IMR-90 (cell line): ENCODE measurements around the gene RASSF8. TPM values are rescaled to one million over a fixed set of nuclear protein-coding genes. Genes with fewer than 3 reads are reported as not detected.

Experiments
- ATAC-seq: fragments of 200-7000 bp; cut with Tn5 transposase; 2 replicates; pipeline ENCODE4 v1.9.1; 2020; ENCODE audit warnings: low read depth, mild to moderate bottlenecking, moderate library complexity
- BruUV-seq: library from RNA; stranded (reverse); fragments of 400-500 nt; replicated peaks from 2 replicates; lab custom pipeline; 2021; lab: Mats Ljungman, UMichigan
- CTCF ChIA-PET: fragments of 300-600 bp; formaldehyde crosslinking; extraction: SDS; loops from one replicate; lab custom pipeline; 2021; ENCODE audit warnings: antibody characterized with exemption; lab: Yijun Ruan, JAX
- POLR2A ChIA-PET: fragments of 300-600 bp; sonication (Branson Sonifier 250); formaldehyde crosslinking; loops from one replicate; lab custom pipeline; 2022; ENCODE audit warnings: antibody characterized with exemption; ENCODE audit not compliant: unreplicated experiment; lab: Charles Lee
- DNase-seq: peaks from one replicate; pipeline ENCODE4 v3.0.0; 2013
- H2AFZ ChIP-seq: replicated peaks from 2 replicates; pipeline ENCODE3; 2013; ENCODE audit warnings: low read length, mild to moderate bottlenecking; ENCODE audit not compliant: poor library complexity
- H2AK5ac ChIP-seq: 2 replicates; pipeline ENCODE4 v1.6.1; 2013; ENCODE audit warnings: low read depth, low read length, inconsistent platforms
- H2AK9ac ChIP-seq: replicated peaks from 2 replicates; pipeline ENCODE3; 2013; ENCODE audit warnings: mild to moderate bottlenecking, low read depth, low read length, moderate library complexity; ENCODE audit not compliant: poor library complexity
- H2BK120ac ChIP-seq: 2 replicates; pipeline ENCODE4 v1.6.1; 2013; ENCODE audit warnings: low read depth, low read length, inconsistent platforms
- H2BK15ac ChIP-seq: 3 replicates; pipeline ENCODE4 v1.6.1; 2013; ENCODE audit warnings: low read depth, low read length, inconsistent platforms
- H2BK20ac ChIP-seq: 2 replicates; pipeline ENCODE4 v1.6.1; 2013; ENCODE audit warnings: low read depth, mild to moderate bottlenecking, inconsistent platforms, low read length, moderate library complexity
- H2BK5ac ChIP-seq: 2 replicates; pipeline ENCODE4 v1.6.1; 2013; ENCODE audit warnings: mild to moderate bottlenecking, low read depth, low read length, inconsistent platforms; ENCODE audit not compliant: poor library complexity, severe bottlenecking
- H3K14ac ChIP-seq: replicated peaks from 2 replicates; pipeline ENCODE4 v1.6.1; 2013; ENCODE audit warnings: low read depth, low read length, inconsistent platforms
- H3K18ac ChIP-seq: 2 replicates; pipeline ENCODE4 v1.6.1; 2013; ENCODE audit warnings: low read depth, low read length, control low read depth
- H3K23ac ChIP-seq: 2 replicates; pipeline ENCODE4 v1.6.1; 2013; ENCODE audit warnings: low read depth, low read length, inconsistent platforms
- H3K27ac ChIP-seq: 2 replicates; pipeline ENCODE4 v1.5.1; 2013; ENCODE audit warnings: mild to moderate bottlenecking, control low read depth, low read length; ENCODE audit not compliant: insufficient read depth
- H3K27me3 ChIP-seq: 2 replicates; pipeline ENCODE4 v1.6.1; 2013; ENCODE audit warnings: low read length; ENCODE audit not compliant: control insufficient read depth, insufficient read depth
- H3K36me3 ChIP-seq: 2 replicates; pipeline ENCODE4 v1.6.1; 2013; ENCODE audit warnings: low read length, mixed read lengths; ENCODE audit not compliant: control insufficient read depth, insufficient read depth
- H3K4ac ChIP-seq: 2 replicates; pipeline ENCODE4 v1.6.1; 2013; ENCODE audit warnings: low read depth, low read length, inconsistent platforms
- H3K4me1 ChIP-seq: 2 replicates; pipeline ENCODE4 v1.6.1; 2013; ENCODE audit warnings: low read length, mixed read lengths; ENCODE audit not compliant: control insufficient read depth, insufficient read depth
- H3K4me2 ChIP-seq: 2 replicates; pipeline ENCODE4 v1.6.1; 2013; ENCODE audit warnings: low read depth, mild to moderate bottlenecking, control low read depth, low read length, moderate library complexity
- H3K4me3 ChIP-seq: 2 replicates; pipeline ENCODE4 v1.5.1; 2013; ENCODE audit warnings: low read depth, mild to moderate bottlenecking, control low read depth, low read length, moderate library complexity; ENCODE audit not compliant: insufficient read depth
- H3K56ac ChIP-seq: 2 replicates; pipeline ENCODE4 v1.6.1; 2013; ENCODE audit warnings: low read length, inconsistent platforms; ENCODE audit not compliant: insufficient read depth; ENCODE audit errors: extremely low read depth
- H3K79me1 ChIP-seq, 2 experiments: 2 replicates each; pipeline ENCODE4 v1.6.1; 2013; ENCODE audit warnings: low read length in 2 of 2, inconsistent platforms in 1 of 2, low read depth in 1 of 2
- H3K9ac ChIP-seq: 2 replicates; pipeline ENCODE4 v1.6.1; 2013; ENCODE audit warnings: low read depth, low read length, control low read depth
- H3K9me1 ChIP-seq: 2 replicates; pipeline ENCODE4 v1.6.1; 2013; ENCODE audit warnings: low read length, inconsistent platforms; ENCODE audit not compliant: insufficient read depth
- H3K9me3 ChIP-seq: 2 replicates; pipeline ENCODE4 v1.6.1; 2013; ENCODE audit warnings: low read length; ENCODE audit not compliant: control insufficient read depth, insufficient read depth
- H4K20me1 ChIP-seq: 2 replicates; pipeline ENCODE4 v1.6.1; 2013; ENCODE audit warnings: low read length, inconsistent platforms; ENCODE audit not compliant: insufficient read depth
- H4K5ac ChIP-seq: 2 replicates; pipeline ENCODE4 v1.6.1; 2013; ENCODE audit warnings: mild to moderate bottlenecking, low read depth, low read length, control low read depth
- H4K8ac ChIP-seq, 2 experiments: 2 replicates each; pipeline ENCODE4 v1.6.1; 2013; ENCODE audit warnings: low read depth in 2 of 2, low read length in 2 of 2, control low read depth in 1 of 2, inconsistent platforms in 1 of 2
- H4K91ac ChIP-seq: 2 replicates; pipeline ENCODE4 v1.6.1; 2013; ENCODE audit warnings: low read depth, low read length, inconsistent platforms; ENCODE audit not compliant: insufficient read depth
- BHLHE40 ChIP-seq: fragments of 150-350 bp; IDR thresholded peaks from 2 replicates; pipeline ENCODE4 v1.6.1; 2016; ENCODE audit warnings: mild to moderate bottlenecking, low read depth, low read length
- CEBPB ChIP-seq: IDR thresholded peaks from 2 replicates; pipeline ENCODE4 v1.6.1; 2012; ENCODE audit warnings: low read depth, low read length, improper control_type of control experiment
- CHD1 ChIP-seq: IDR thresholded peaks from 2 replicates; pipeline ENCODE4 v1.6.1; 2012; ENCODE audit warnings: low read depth, low read length, improper control_type of control experiment
- CTCF ChIP-seq: conservative IDR thresholded peaks from 2 replicates; pipeline ENCODE4 v1.5.1; 2012; ENCODE audit warnings: mild to moderate bottlenecking, low read depth, low read length, improper control_type of control experiment
- ELK1 ChIP-seq: fragments of 150-350 bp; IDR thresholded peaks from 2 replicates; pipeline ENCODE4 v1.6.1; 2016; ENCODE audit warnings: low read depth, mild to moderate bottlenecking, low read length, moderate library complexity, borderline replicate concordance
- FOS ChIP-seq: fragments of 150-350 bp; IDR thresholded peaks from 2 replicates; pipeline ENCODE4 v1.6.1; 2016; ENCODE audit warnings: low read depth, low read length
- MAFK ChIP-seq: IDR thresholded peaks from 2 replicates; pipeline ENCODE4 v1.6.1; 2012; ENCODE audit warnings: low read depth, low read length, improper control_type of control experiment
- MAZ ChIP-seq: IDR thresholded peaks from 2 replicates; pipeline ENCODE4 v1.6.1; 2012; ENCODE audit warnings: low read depth, mild to moderate bottlenecking, low read length, improper control_type of control experiment, moderate library complexity, borderline replicate concordance
- MXI1 ChIP-seq: IDR thresholded peaks from 2 replicates; pipeline ENCODE4 v1.6.1; 2012; ENCODE audit warnings: low read depth, mild to moderate bottlenecking, low read length, moderate library complexity, borderline replicate concordance
- NFE2L2 ChIP-seq: fragments of 150-350 bp; IDR thresholded peaks from 2 replicates; pipeline ENCODE4 v1.6.1; 2016; ENCODE audit warnings: low read depth, mild to moderate bottlenecking, low read length
- POLR2A ChIP-seq: IDR thresholded peaks from 2 replicates; pipeline ENCODE4 v1.6.1; 2012; ENCODE audit warnings: mild to moderate bottlenecking, low read depth, low read length
- RAD21 ChIP-seq: IDR thresholded peaks from 2 replicates; pipeline ENCODE4 v1.6.1; 2012; ENCODE audit warnings: low read length, improper control_type of control experiment
- RCOR1 ChIP-seq: IDR thresholded peaks from 2 replicates; pipeline ENCODE4 v1.6.1; 2012; ENCODE audit warnings: mild to moderate bottlenecking, low read length, improper control_type of control experiment; ENCODE audit not compliant: insufficient replicate concordance
- RFX5 ChIP-seq: IDR thresholded peaks from 2 replicates; pipeline ENCODE4 v1.8.0; 2012; ENCODE audit warnings: low read depth, mild to moderate bottlenecking, low read length, moderate library complexity
- SMC3 ChIP-seq: fragments of 150-350 bp; IDR thresholded peaks from 2 replicates; pipeline ENCODE4 v1.6.1; 2016; ENCODE audit warnings: low read depth, mild to moderate bottlenecking, antibody characterized with exemption, low read length, moderate library complexity
- USF2 ChIP-seq: fragments of 150-350 bp; IDR thresholded peaks from 2 replicates; pipeline ENCODE4 v1.6.1; 2017; ENCODE audit warnings: mild to moderate bottlenecking, antibody characterized with exemption, low read length, low read depth
- WGBS, 2 experiments: methylation state at CpG; one replicate each; pipeline versions ENCODE4 v1.1.5 to v1.1.7; 2013; ENCODE audit warnings: missing lambda C conversion rate in 2 of 2; ENCODE audit not compliant: insufficient read length in 1 of 2; ENCODE audit errors: extremely low coverage in 2 of 2; 5-methylcytosine and 5-hydroxymethylcytosine counted together
- dilution Hi-C: fragments of 300-500 bp; cut with HindIII; formaldehyde crosslinking; loops from one replicate; pipeline ENCODE4 v1.14.3; 2018; ENCODE audit warnings: low sequenced_read_pairs; ENCODE audit not compliant: unreplicated experiment
- in situ Hi-C: fragments of 300-500 bp; cut with MboI; formaldehyde crosslinking; loops from 3 replicates; pipeline ENCODE4 v1.14.3; 2019; ENCODE audit warnings: low sequenced_read_pairs, inconsistent platforms, mixed read lengths
- intact Hi-C: fragments of 100-400 bp; cut with micrococcal nuclease; formaldehyde crosslinking; loops from 2 replicates; pipeline ENCODE4 v1.10.0; 2022
- polyA plus RNA-seq, 3 experiments: library from polyadenylated mRNA; depleted of rRNA; stranded (reverse); fragments of >200 nt; gene quantifications; 2 replicates each; pipeline ENCODE4 v1.2.3, GENCODE V29; 2012; ENCODE audit warnings: low replicate concordance in 1 of 3
- total RNA-seq: library from RNA; depleted of rRNA; stranded (reverse); fragments of >200 nt; gene quantifications from 2 replicates; pipeline ENCODE4 v1.2.3, GENCODE V29; 2012

The RASSF8 gene
- total and polyA plus RNA-seq, 2 of the 4 experiments (the other 2 are of a cell fraction): 10.8 to 50.5 TPM

- Histone ChIP-seq H2BK5ac (no peak overlapping the region), H2AK5ac (no peak overlapping the region), H3K79me1 (peaks cover 31 to 68% of the 10 kb centered on the region in 2 experiments), H4K5ac (no peak overlapping the region), H3K18ac (no peak overlapping the region), H3K36me3 (no peaks in the 10 kb centered on the region), H4K91ac (no peak overlapping the region), H3K9ac (no peak overlapping the region), H3K4me2 (no peak overlapping the region), H3K4ac (no peak overlapping the region), H3K14ac (no peak overlapping the region), H2BK20ac (no peak overlapping the region), H2AFZ (no peak overlapping the region), H2BK120ac (no peak overlapping the region), H4K20me1 (peaks cover 24% of the 10 kb centered on the region), H2BK15ac (no peak overlapping the region), H3K23ac (peak overlapping the region; percentile 60; the same call in 1 of the 2 replicates), H3K4me1 (peaks cover 2% of the 10 kb centered on the region; the same call in 1 of the 2 replicates), H3K9me1 (peaks cover 13% of the 10 kb centered on the region), H3K4me3 (no peak overlapping the region), H2AK9ac (no peak overlapping the region), H3K27me3 (no peaks in the 10 kb centered on the region), H4K8ac (no peak overlapping the region), H3K9me3 (no peaks in the 10 kb centered on the region), H3K56ac (no peak overlapping the region), H3K27ac (no peak overlapping the region)
- dilution Hi-C loops: no loop called here
- no peak for ATAC-seq
- ChIA-PET POLR2A (no interaction called here), CTCF (interaction anchor here (0.6 kb wide), 1 partner anchor 1317 kb away, joined by 4 read pairs; no protein-coding TSS in a partner anchor)
- DNase-seq: no peak
- no CpG with 5 or more reads among the region's 2 CpGs for WGBS, 2 experiments
- TF ChIP-seq SMC3 (no peak), RAD21 (no peak), MXI1 (no peak), RFX5 (no peak), USF2 (no peak), ELK1 (no peak), NFE2L2 (no peak), CEBPB (no peak), CTCF (no peak), FOS (no peak), RCOR1 (no peak), MAZ (no peak), POLR2A (no peak), MAFK (no peak), CHD1 (no peak), BHLHE40 (no peak)
- in situ Hi-C loops: loop anchor here (25.0 kb wide), 2 partner anchors 800 to 1050 kb away; no protein-coding TSS in a partner anchor
- no TSS peak for BruUV-seq
- intact Hi-C loops: no loop called here
Observed at GRCh38 chr12:26037615-26038220, 79.2 kb downstream of the RASSF8 start.
